Keratinocyte (primary cell): ENCODE results near the gene ZNF891. TPM values are rescaled to one million over a fixed set of nuclear protein-coding genes. Genes with fewer than 3 reads are reported as not detected.

Experiments used
- DNase-seq: peaks from one replicate; pipeline ENCODE4 v3.0.0-alpha.2; 2011; ENCODE audit warnings: low read depth, missing footprints, low spot score
- FAIRE-seq: peaks from 2 replicates; lab custom pipeline; 2011; peaks lifted over from hg19 to GRCh38; lab: Jason Lieb, UNC
- H2AFZ ChIP-seq: 2 replicates; pipeline ENCODE4 v1.6.0; 2012; ENCODE audit warnings: low read length, control low read depth, inconsistent platforms; ENCODE audit not compliant: control insufficient read depth
- H3K27ac ChIP-seq: 2 replicates; pipeline ENCODE4 v1.5.1; 2011; ENCODE audit warnings: low read length; ENCODE audit not compliant: control insufficient read depth, insufficient read depth
- H3K27me3 ChIP-seq: 3 replicates; pipeline ENCODE4 v1.6.0; 2011; ENCODE audit warnings: low read length; ENCODE audit not compliant: control insufficient read depth, insufficient read depth; ENCODE audit errors: extremely low read depth
- H3K36me3 ChIP-seq, 2 experiments: 2 replicates in 1 of 2; 3 replicates in 1 of 2; pipeline ENCODE4 v1.5.1; 2011; ENCODE audit warnings: low read length in 2 of 2, mild to moderate bottlenecking in 1 of 2; ENCODE audit not compliant: control insufficient read depth in 2 of 2, insufficient read depth in 2 of 2; ENCODE audit errors: extremely low read depth in 1 of 2
- H3K4me1 ChIP-seq: 3 replicates; pipeline ENCODE4 v1.5.1; 2011; ENCODE audit warnings: low read length; ENCODE audit not compliant: control insufficient read depth, insufficient read depth; ENCODE audit errors: extremely low read depth
- H3K4me2 ChIP-seq: 3 replicates; pipeline ENCODE4 v1.6.0; 2011; ENCODE audit warnings: low read depth, low read length; ENCODE audit not compliant: control insufficient read depth, insufficient read depth; ENCODE audit errors: extremely low read depth
- H3K4me3 ChIP-seq, 3 experiments: fragments of 200-600 bp in 1 of 3; sonication (generic) in 1 of 3; 2 replicates in 2 of 3; 3 replicates in 1 of 3; pipeline ENCODE4 v1.5.1; 2011 to 2016; ENCODE audit warnings: low read length in 3 of 3, mild to moderate bottlenecking in 3 of 3, control low read depth in 2 of 3, inconsistent platforms in 1 of 3, low read depth in 1 of 3, mixed read lengths in 1 of 3, mixed run types in 1 of 3, moderate library complexity in 1 of 3; ENCODE audit not compliant: control insufficient read depth in 2 of 3, insufficient read depth in 2 of 3; ENCODE audit errors: extremely low read depth in 1 of 3
- H3K79me2 ChIP-seq: 2 replicates; pipeline ENCODE4 v1.6.0; 2012; ENCODE audit warnings: low read length; ENCODE audit not compliant: control insufficient read depth, insufficient read depth
- H3K9ac ChIP-seq: 3 replicates; pipeline ENCODE4 v1.6.0; 2011; ENCODE audit warnings: low read length; ENCODE audit not compliant: control insufficient read depth, insufficient read depth; ENCODE audit errors: extremely low read depth
- H3K9me1 ChIP-seq: 3 replicates; pipeline ENCODE4 v1.6.0; 2011; ENCODE audit warnings: low read length; ENCODE audit not compliant: control insufficient read depth, insufficient read depth; ENCODE audit errors: extremely low read depth
- H3K9me3 ChIP-seq: 2 replicates; pipeline ENCODE4 v1.5.1; 2012; ENCODE audit warnings: low read depth, low read length; ENCODE audit not compliant: control insufficient read depth
- H4K20me1 ChIP-seq: 3 replicates; pipeline ENCODE4 v1.6.0; 2011; ENCODE audit warnings: low read length; ENCODE audit not compliant: control insufficient read depth, insufficient read depth; ENCODE audit errors: extremely low read depth
- CTCF ChIP-seq, 3 experiments: IDR thresholded peaks in 1 of 3; conservative IDR thresholded peaks in 1 of 3; optimal IDR thresholded peaks in 1 of 3; 2 replicates in 2 of 3; 3 replicates in 1 of 3; pipeline versions ENCODE3 to v1.5.1; 2011; ENCODE audit warnings: low read length in 3 of 3, mild to moderate bottlenecking in 3 of 3, moderate library complexity in 2 of 3, control low read depth in 1 of 3, inconsistent platforms in 1 of 3; ENCODE audit not compliant: insufficient read depth in 2 of 3; ENCODE audit errors: extremely low read depth in 1 of 3
- EZH2 ChIP-seq: IDR thresholded peaks from one replicate; pipeline ENCODE4 v1.6.1; 2012; ENCODE audit warnings: inconsistent platforms, mild to moderate bottlenecking, low read length, moderate library complexity
- dilution Hi-C: fragments of 300-500 bp; cut with MboI; formaldehyde crosslinking; loops from one replicate; pipeline ENCODE4 v1.7.0; 2020; ENCODE audit warnings: low sequenced_read_pairs; ENCODE audit not compliant: extremely low pct_ligation_motif_present
- polyA minus RNA-seq, 3 experiments: library from RNA; depleted of rRNA, polyadenylated mRNA; stranded (reverse); fragments of >200 nt; gene quantifications; 1 replicate in 1 of 3; 2 replicates in 1 of 3; 3 replicates in 1 of 3; pipeline ENCODE4 v1.2.3, GENCODE V29; 2011
- polyA plus RNA-seq, 5 experiments: library from polyadenylated mRNA; depleted of rRNA in 3 of 5; stranded (reverse) in 3 of 5; stranded (forward) in 1 of 5; unstranded in 1 of 5; fragments of >200 nt; gene quantifications; 1 replicate in 1 of 5; 2 replicates in 3 of 5; 3 replicates in 1 of 5; pipeline versions ENCODE4 v1.2.1 to v1.2.3, GENCODE V29; 2011 to 2012; ENCODE audit warnings: missing spikeins in 2 of 5, low read depth in 1 of 5, low replicate concordance in 1 of 5

ZNF891 gene
- polyA plus RNA-seq (0.28 to 0.79 TPM (median 0.64 TPM) in 3 replicates), polyA minus RNA-seq (0.13 to 1.2 TPM (median 0.69 TPM) in 3 replicates)
- polyA plus RNA-seq (2011; ENCODE audit: low read depth): 0.37 TPM
- 0.10 and 0.18 TPM in 2 replicates for polyA plus RNA-seq (2011; cell fraction: cytosol; rRNA removed)
- 1.6 and 1.9 TPM in 2 replicates for polyA plus RNA-seq (2011; cell fraction: nucleus; rRNA removed)
- 0.28 TPM in 2 replicates for polyA plus RNA-seq (2012; ENCODE audit: low replicate concordance)
- 0.19 TPM for polyA minus RNA-seq (2011; cell fraction: cytosol; rRNA and poly(A)+ RNA removed)
- 0.95 and 2.2 TPM in 2 replicates for polyA minus RNA-seq (2011; cell fraction: nucleus; rRNA and poly(A)+ RNA removed)

- no peaks in the 10 kb centered on the region for H4K20me1 ChIP-seq
- peaks cover 6% of the 10 kb centered on the region for H3K79me2 ChIP-seq
- peaks cover 11% of the 10 kb centered on the region for H3K9me3 ChIP-seq
- peak within 1 kb of the TSS; percentile 82 for H3K27ac ChIP-seq
- peak; percentile 76 for FAIRE-seq
- H3K27me3 ChIP-seq: no peaks in the 10 kb centered on the region
- H3K4me1 ChIP-seq: peaks cover 4% of the 10 kb centered on the region
- H3K4me2 ChIP-seq: peak within 1 kb of the TSS; percentile 82
- H2AFZ ChIP-seq: peak within 1 kb of the TSS; percentile 99
- DNase-seq: peak; percentile 65
- peak within 1 kb of the TSS; percentile 77 to 97 (median 86) for H3K4me3 ChIP-seq
- peaks cover 0 to 3% of the 10 kb centered on the region in 2 experiments for H3K36me3 ChIP-seq
- peak within 1 kb of the TSS; percentile 88 for H3K9ac ChIP-seq
- TF ChIP-seq EZH2 (no peak), CTCF (optimal IDR thresholded peaks at IDR 0.05 in 1 of 3, IDR thresholded peaks at IDR 0.05 in 1 of 3, conservative IDR thresholded peaks at IDR 0.05 in 1 of 3; ENCODE audit: extremely low read depth in 1 of 3, insufficient read depth in 2 of 3, low read length in 3 of 3) (peak in 1 of 3 experiments; percentile 35)
- dilution Hi-C loops: no loop called here
- H3K9me1 ChIP-seq: no peaks in the 10 kb centered on the region
Measured at GRCh38 chr12:133130038-133130807, at the start of gene ZNF891, which contains the start of gene ZNF10. TSS of gene ZNF891 (minus strand) at chr12:133130274. CDS start at chr12:133121918, 8,356 bp downstream. TSS of gene ZNF10 (plus strand) at chr12:133130627. CDS start at chr12:133144493, 13,866 bp downstream.

DNA sequence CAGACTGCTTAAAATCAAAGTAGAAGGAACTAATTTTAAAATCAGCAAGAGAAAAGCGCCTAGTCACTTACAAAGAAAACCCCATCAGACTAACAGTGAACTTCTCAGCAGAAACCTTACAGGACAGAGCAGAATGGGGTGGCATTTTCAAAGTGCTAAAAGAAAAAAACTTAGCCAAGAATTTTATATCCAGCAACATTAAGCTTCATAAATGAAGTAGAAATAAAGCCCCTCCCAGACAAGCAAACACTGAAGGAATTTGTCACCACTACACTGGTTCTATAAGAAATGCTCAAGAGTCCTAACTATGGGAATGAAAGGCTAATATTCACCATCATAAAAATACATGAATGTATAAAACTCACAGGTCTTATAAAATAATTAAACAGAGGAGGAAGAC is 44.8 kb upstream of the ZNF891 start:
- Histone ChIP-seq H4K20me1 (no peaks in the 10 kb centered on the region), H3K9me1 (no peaks in the 10 kb centered on the region), H3K4me1 (no peaks in the 10 kb centered on the region), H3K4me3 (no peak overlapping the region), H3K9ac (no peak overlapping the region), H3K4me2 (no peak overlapping the region), H3K79me2 (no peaks in the 10 kb centered on the region), H3K27me3 (no peaks in the 10 kb centered on the region), H3K27ac (no peak overlapping the region), H2AFZ (no peak overlapping the region), H3K9me3 (peaks cover 10% of the 10 kb centered on the region), H3K36me3 (no peaks in the 10 kb centered on the region)
- DNase-seq: no peak
- dilution Hi-C loops: no loop called here
- FAIRE-seq: no peak
- TF ChIP-seq EZH2 (no peak), CTCF (optimal IDR thresholded peaks at IDR 0.05 in 1 of 3, IDR thresholded peaks at IDR 0.05 in 1 of 3, conservative IDR thresholded peaks at IDR 0.05 in 1 of 3; ENCODE audit: extremely low read depth in 1 of 3, insufficient read depth in 2 of 3, low read length in 3 of 3) (no peak)
